HTERT RPE-1 (cell line): ENCODE data around the gene OR9Q1.
"Not testable (repeated sequence)": the region's sequence is repeated elsewhere in the genome, so short reads cannot be mapped to it uniquely, and the experiment has no call there.

Experiments
- in situ Hi-C: fragments of 300-500 bp; cut with MboI; formaldehyde crosslinking; loops from 4 replicates; pipeline ENCODE4 v1.14.3; 2020; ENCODE audit warnings: low sequenced_read_pairs

The OR9Q1 gene

GRCh38 chr11:58133309-58134076 is 109.8 kb downstream of the OR9Q1 start:
- in situ Hi-C loops, result no loop called here

DNA sequence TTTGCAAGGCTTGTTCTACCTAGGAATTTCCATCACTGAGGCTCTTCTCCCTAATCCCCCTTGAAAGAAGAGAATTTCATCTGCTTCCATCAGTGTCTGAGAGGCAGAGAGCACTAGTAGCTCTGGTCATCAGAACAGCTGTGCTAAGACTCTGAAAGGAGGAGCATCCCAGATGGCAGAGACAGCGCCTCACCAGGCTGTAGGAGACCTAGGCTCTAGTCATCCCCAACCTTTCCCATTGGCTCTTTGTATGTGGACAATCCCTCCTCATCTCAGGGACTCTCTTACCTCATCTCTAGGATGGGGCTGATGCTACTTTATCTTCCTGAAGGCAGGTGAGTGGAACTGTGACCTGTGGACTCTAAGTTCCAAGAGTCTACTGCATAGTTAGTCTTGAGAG is 110.5 kb downstream of the OR9Q1 start:
- in situ Hi-C loops, result no loop called here

DNA sequence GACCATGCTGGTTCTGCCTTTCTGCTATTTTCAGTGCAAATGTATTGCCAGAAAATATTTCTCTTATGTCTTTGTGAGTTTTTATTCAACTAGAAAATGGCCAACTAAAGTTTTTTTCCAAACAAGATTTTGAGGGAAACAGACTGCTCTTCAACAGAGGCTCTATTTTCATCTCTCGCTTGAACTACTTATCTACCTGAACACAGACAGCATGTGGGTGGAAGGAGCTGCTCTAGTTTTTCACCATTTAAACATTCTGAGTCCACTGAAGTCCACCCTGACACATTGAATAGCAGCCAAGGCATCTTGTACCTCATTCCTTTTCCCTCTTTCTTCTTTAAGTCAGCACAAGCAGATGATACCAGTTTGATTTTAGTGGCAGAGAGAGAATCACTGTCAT is 111.5 kb downstream of the OR9Q1 start:
- in situ Hi-C loops, result no loop called here

GRCh38 chr11:58142761-58143160 is 119.1 kb downstream of the OR9Q1 start:
- in situ Hi-C loops, result no loop called here

GRCh38 chr11:58152781-58153180 is 129.1 kb downstream of the OR9Q1 start:
- in situ Hi-C loops, result no loop called here

- in situ Hi-C loops, result no loop called here
Measured at GRCh38 chr11:58164389-58164788, 140.7 kb downstream of the OR9Q1 start.

- in situ Hi-C loops, result no loop called here
Measured at GRCh38 chr11:58164990-58165389, 141.3 kb downstream of the OR9Q1 start.

- in situ Hi-C loops, result no loop called here
Measured at GRCh38 chr11:58165504-58166106, 141.9 kb downstream of the OR9Q1 start.

GRCh38 chr11:58177409-58178054 is 153.9 kb downstream of the OR9Q1 start:
- in situ Hi-C loops, result no loop called here

DNA sequence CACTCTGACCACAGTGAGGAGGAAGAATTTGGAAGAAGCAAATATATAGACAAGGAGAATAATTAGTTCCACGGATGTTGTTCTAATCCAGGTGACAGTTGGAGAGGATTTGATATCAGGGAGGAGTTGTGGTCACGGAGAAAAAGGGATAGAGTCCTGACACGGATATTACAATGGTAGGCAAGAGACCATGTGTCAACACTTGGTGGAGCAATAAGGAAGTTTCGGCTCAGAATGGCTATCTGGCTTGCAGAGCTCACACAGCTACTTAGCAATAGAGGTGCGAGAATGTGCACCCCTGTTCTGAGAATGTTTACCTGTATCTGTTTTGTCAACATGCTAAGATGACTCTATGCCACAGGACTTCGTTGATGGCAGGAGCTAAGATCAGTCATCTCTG is 154.8 kb downstream of the OR9Q1 start:
- in situ Hi-C loops, result no loop called here

DNA sequence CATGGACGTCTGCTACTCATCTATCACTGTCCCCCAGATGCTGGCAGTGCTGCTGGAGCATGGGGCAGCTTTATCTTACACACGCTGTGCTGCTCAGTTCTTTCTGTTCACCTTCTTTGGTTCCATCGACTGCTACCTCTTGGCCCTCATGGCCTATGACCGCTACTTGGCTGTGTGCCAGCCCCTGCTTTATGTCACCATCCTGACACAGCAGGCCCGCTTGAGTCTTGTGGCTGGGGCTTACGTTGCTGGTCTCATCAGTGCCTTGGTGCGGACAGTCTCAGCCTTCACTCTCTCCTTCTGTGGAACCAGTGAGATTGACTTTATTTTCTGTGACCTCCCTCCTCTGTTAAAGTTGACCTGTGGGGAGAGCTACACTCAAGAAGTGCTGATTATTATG is 156.0 kb downstream of the OR9Q1 start:
- in situ Hi-C loops, result no loop called here

DNA sequence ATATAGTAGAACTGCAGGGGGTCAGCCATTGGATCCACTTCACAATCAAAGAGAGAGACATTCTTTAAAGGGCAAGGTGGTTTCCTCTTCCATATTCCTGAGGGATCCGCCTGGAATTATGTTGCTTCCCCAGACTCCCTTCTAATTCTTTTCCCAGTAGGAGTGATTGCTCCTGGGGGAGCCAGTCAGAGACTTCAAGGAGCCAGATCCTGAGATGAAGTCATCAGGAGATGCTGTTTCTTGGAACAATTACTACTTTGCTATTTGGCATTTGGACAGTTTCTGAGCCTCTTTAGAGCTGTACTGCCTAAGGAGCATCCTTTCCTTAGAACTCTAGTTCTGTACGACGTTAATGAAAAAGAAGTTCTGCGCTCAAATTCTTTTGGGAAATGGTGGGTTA is 163.3 kb downstream of the OR9Q1 start:
- in situ Hi-C loops, result no loop called here

DNA sequence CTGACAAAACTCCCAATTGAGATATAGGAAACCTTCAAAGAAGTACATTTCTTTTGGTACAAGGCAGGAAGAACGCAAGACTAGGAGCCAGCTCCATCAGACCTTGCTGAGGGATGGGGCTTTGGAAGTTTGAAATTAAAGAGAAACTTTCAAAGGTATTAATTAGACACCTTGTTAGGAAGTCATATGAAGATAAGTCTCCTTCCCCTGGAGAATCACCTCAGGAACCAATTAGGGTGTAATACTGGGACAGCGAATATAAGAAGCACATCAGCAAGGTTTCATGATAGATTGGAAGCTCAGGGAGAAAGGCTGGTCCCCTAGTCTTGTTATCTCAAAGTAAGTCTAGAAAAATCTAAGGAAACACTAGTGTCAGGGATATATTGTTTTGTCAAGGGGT is 165.1 kb downstream of the OR9Q1 start, which contains the start of gene OR9Q2:
Gene OR9Q2 (plus strand): TSS at position 301 of the 400 bp plus-strand sequence. CDS start 1,421 bp downstream, outside the sequence.
- in situ Hi-C loops, result no loop called here

- in situ Hi-C loops, result no loop called here
Measured at GRCh38 chr11:58192229-58192628, 168.5 kb downstream of the OR9Q1 start.

GRCh38 chr11:58193391-58193790 is 169.7 kb downstream of the OR9Q1 start:
- in situ Hi-C loops, result no loop called here

DNA sequence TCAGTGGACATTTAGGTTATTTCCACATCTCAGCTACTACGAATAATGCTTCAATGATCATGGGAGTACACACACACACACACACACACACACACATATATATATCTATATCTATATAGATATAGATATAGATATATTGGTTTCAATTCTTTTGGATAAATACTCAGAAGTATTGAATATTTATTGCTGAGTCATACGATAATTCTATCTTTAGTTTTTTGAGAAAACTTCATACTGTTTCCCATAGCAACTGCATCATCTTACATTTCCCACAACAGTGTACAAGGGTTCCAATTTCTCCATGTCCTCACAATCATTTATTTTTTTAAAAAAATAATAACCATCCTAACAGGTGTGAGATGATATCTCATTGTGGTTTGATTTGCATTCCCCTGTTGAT is 172.3 kb downstream of the OR9Q1 start:
- in situ Hi-C loops, result no loop called here

GRCh38 chr11:58199271-58199670 is 175.6 kb downstream of the OR9Q1 start:
- in situ Hi-C loops, result no loop called here

GRCh38 chr11:58204042-58204441 is 180.4 kb downstream of the OR9Q1 start, which contains the start of gene OR1S2:
OR1S2 (minus strand) TSS chr11:58204142; CDS start chr11:58204142, 0 bp downstream.
- in situ Hi-C loops, result no loop called here

GRCh38 chr11:58212420-58212819 is 188.7 kb downstream of the OR9Q1 start, which contains the start of gene OR1S1:
OR1S1 (plus strand) TSS chr11:58212720.
- in situ Hi-C loops, result not testable (repeated sequence)

- in situ Hi-C loops, result no loop called here
Measured at GRCh38 chr11:58216476-58216875, 192.8 kb downstream of the OR9Q1 start.

DNA sequence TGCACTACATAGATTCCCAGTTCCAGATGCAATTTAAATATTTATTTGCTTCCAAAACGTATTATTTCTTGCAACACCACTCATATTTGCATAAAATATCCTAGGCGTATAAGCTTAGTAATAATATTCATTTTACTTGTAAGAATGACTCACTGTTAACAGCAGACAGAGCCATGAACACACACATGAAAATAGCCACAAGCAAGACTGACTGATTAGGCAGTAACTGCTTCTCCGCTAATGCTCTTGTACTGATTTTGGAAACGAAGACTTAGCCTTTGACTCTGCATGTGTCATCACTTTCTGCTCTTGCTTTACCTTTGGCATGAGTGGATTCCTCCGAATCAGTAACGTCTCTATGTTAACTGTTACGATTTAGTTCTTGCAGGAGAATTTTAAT is 199.0 kb downstream of the OR9Q1 start:
- in situ Hi-C loops, result no loop called here
